AG04450 (cell line): ENCODE results near the gene GJE1. TPM values are rescaled to one million over a fixed set of nuclear protein-coding genes. Genes with fewer than 3 reads are reported as not detected.

Source experiments
- CTCF ChIA-PET: fragments of 300-600, 350-600 bp; formaldehyde crosslinking; extraction: SDS; loops from one replicate; lab custom pipeline; 2022; ENCODE audit warnings: antibody characterized with exemption, inconsistent platforms; lab: Charles Lee
- POLR2A ChIA-PET: fragments of 350-600 bp; formaldehyde crosslinking; extraction: SDS; loops from one replicate; lab custom pipeline; 2021; ENCODE audit warnings: antibody characterized with exemption, inconsistent platforms; lab: Yijun Ruan, JAX
- DNase-seq: peaks from one replicate; pipeline ENCODE4 v3.0.0-alpha.2; 2011; ENCODE audit warnings: low read depth, low spot score
- H3K27ac ChIP-seq: one replicate; pipeline ENCODE4 v1.5.1; 2012; ENCODE audit warnings: low read depth, low read length, control low read depth
- H3K27me3 ChIP-seq: one replicate; pipeline ENCODE4 v1.6.0; 2012; ENCODE audit warnings: low read length; ENCODE audit not compliant: control insufficient read depth, insufficient read depth
- H3K4me3 ChIP-seq: 2 replicates; pipeline ENCODE4 v1.5.1; 2011; ENCODE audit warnings: mild to moderate bottlenecking, low read depth, low read length, control low read depth
- H3K9me3 ChIP-seq: 2 replicates; pipeline ENCODE4 v1.5.1; 2012; ENCODE audit warnings: low read length; ENCODE audit not compliant: control insufficient read depth, insufficient read depth
- polyA plus RNA-seq: library from polyadenylated mRNA; depleted of rRNA; stranded (reverse); fragments of >200 nt; gene quantifications from 2 replicates; pipeline ENCODE4 v1.2.3, GENCODE V29; 2011
- TF ChIP-seq, protein P1 (sequence below): IDR thresholded peaks from 2 replicates; pipeline ENCODE4 v1.5.1; 2011; ENCODE audit warnings: low read depth, low read length, control low read depth, inconsistent platforms

GJE1 gene
- polyA plus RNA-seq, 1 experiment: not detected

DNA sequence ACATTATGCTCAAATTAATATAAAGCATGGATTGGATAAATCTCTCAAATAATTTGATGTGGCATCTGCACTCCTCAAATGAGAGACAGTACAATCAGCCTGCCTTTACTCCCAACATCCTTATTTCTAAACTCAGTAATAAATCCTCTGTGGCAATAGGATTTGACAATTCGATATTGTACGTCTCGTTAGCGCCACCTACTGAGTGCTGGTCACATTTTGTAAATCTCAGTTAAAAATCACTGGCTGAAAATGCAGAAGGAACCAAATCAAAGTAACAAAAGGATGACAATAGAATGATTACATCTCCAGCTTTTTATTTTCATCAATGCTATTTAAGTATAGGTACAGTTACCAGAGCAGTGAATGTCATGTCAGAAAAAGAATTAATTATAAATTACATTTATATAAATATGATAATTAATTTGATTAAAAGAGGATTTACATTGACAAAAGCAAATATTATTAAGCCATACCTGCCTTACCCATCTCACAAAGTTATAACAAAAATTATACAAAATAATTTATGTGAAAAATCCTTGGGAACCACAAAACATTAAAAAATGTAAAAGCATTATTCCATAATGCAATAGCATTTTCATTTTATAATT is 20.2 kb upstream of the GJE1 start:
- H3K4me3 ChIP-seq: no peak overlapping the region
- no peaks in the 10 kb centered on the region for H3K27me3 ChIP-seq
- CTCF ChIA-PET: interaction anchor here (0.6 to 3.7 kb wide), 16 partner anchors 9 to 436 kb away, joined by 3 to 78 read pairs (median 4); no protein-coding TSS in a partner anchor
- no peak overlapping the region for H3K27ac ChIP-seq
- TF ChIP-seq, protein P1, sequence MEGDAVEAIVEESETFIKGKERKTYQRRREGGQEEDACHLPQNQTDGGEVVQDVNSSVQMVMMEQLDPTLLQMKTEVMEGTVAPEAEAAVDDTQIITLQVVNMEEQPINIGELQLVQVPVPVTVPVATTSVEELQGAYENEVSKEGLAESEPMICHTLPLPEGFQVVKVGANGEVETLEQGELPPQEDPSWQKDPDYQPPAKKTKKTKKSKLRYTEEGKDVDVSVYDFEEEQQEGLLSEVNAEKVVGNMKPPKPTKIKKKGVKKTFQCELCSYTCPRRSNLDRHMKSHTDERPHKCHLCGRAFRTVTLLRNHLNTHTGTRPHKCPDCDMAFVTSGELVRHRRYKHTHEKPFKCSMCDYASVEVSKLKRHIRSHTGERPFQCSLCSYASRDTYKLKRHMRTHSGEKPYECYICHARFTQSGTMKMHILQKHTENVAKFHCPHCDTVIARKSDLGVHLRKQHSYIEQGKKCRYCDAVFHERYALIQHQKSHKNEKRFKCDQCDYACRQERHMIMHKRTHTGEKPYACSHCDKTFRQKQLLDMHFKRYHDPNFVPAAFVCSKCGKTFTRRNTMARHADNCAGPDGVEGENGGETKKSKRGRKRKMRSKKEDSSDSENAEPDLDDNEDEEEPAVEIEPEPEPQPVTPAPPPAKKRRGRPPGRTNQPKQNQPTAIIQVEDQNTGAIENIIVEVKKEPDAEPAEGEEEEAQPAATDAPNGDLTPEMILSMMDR: peak; percentile 85
- H3K9me3 ChIP-seq: no peaks in the 10 kb centered on the region
- peak; percentile 53 for DNase-seq
- POLR2A ChIA-PET: no interaction called here

DNA sequence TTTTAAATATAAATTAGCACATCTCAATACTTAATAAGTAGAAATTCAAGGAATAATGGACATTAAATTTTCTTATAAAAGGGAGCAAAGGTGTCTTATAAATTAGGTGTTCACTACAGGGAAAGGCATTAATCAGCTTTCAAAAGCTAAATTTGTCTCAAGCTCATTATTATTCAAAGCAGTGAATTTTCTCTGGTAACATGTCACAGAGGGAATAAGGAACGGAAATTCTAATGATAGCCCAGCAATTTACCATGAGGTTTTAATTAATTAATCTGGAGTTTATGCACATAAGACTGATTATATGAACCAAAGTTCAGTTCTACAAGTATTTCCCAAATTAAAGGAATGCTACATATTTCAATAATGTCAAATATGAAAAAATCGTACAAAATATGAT is 15.4 kb upstream of the GJE1 start:
- Histone ChIP-seq H3K27ac (no peak overlapping the region), H3K9me3 (no peaks in the 10 kb centered on the region), H3K27me3 (no peaks in the 10 kb centered on the region), H3K4me3 (no peak overlapping the region)
- ChIA-PET POLR2A (no interaction called here), CTCF (interaction anchor here (1.0 kb wide), 1 partner anchor 104 kb away, joined by 3 read pairs; no protein-coding TSS in a partner anchor)
- TF ChIP-seq, protein P1: no peak
- no peak for DNase-seq

DNA sequence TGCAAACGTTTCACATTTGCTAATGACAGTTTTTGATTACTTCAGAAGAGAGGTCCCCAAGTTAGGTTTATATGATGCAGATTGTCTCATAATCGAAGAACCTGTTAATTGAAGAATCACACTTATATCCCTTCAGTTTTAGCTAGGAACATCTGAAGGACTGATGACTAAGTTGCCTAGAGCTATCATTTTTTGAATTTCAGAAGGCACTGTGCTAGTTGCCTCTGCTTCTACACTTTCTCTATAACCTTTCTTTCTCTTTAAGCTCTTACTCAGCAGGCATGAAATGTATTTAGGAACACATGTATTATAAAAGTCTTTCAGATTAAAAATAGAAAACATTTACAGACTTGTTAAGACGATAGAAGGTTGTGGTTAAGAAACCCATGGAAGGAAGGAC is 14.4 kb upstream of the GJE1 start:
- H3K9me3 ChIP-seq: no peaks in the 10 kb centered on the region
- ChIA-PET POLR2A (no interaction called here), CTCF (interaction anchor here (1.0 to 1.1 kb wide), 2 partner anchors 89 to 129 kb away, joined by 3 to 4 read pairs; no protein-coding TSS in a partner anchor)
- H3K27me3 ChIP-seq: no peaks in the 10 kb centered on the region
- H3K4me3 ChIP-seq: no peak overlapping the region
- no peak for DNase-seq
- no peak overlapping the region for H3K27ac ChIP-seq
- TF ChIP-seq, protein P1: no peak

DNA sequence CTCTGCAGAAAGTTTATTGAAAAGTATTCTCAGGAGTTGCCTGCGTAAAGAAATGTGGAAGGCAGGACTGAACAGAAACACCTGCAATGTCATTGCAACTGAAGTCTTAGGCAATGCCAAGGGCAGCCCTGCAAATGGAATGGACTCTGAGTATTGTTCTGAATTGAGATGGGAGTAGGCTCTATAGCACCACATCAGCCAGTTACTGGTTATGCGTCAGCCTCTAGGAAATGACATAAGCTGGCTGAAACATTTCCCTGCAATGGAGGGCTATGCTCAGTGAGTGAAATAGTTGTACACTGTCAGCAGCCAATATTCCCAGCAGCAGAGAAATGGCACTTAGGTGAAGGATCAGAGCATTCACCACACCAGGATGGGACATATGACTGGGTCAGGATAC is 13.8 kb upstream of the GJE1 start:
- TF ChIP-seq, protein P1: no peak
- Histone ChIP-seq H3K27ac (no peak overlapping the region), H3K9me3 (no peaks in the 10 kb centered on the region), H3K4me3 (no peak overlapping the region), H3K27me3 (no peaks in the 10 kb centered on the region)
- no peak for DNase-seq
- ChIA-PET CTCF (interaction anchor here (1.0 to 1.1 kb wide), 2 partner anchors 89 to 129 kb away, joined by 3 to 4 read pairs; no protein-coding TSS in a partner anchor), POLR2A (no interaction called here)

DNA sequence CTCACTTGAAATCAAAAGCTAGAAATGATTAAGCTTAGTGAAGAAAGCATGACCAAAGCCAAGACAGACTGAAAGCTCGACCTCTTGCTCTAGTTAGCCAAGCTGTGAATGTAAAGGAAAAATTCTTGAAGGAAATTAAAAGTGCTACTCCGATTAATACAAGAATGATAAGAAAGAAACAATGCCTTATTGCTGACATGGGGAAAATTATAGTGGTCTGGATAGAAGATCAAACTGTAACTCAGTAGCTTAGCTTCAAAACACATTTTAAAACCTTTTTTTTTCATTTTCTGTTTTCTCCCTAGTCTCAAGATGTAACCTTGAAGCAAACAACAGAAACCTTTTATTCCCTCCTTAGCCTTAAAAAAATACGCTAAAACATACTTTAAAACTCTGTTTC is 11.4 kb upstream of the GJE1 start:
- DNase-seq: no peak
- H3K4me3 ChIP-seq: no peak overlapping the region
- TF ChIP-seq, protein P1: no peak
- no peak overlapping the region for H3K27ac ChIP-seq
- no peaks in the 10 kb centered on the region for H3K9me3 ChIP-seq
- ChIA-PET CTCF (interaction anchor here (1.2 to 1.6 kb wide), 2 partner anchors 8 to 132 kb away, joined by 5 to 7 read pairs; no protein-coding TSS in a partner anchor), POLR2A (no interaction called here)
- no peaks in the 10 kb centered on the region for H3K27me3 ChIP-seq
